ENCODE measurements around the gene ARHGAP8.

ARHGAP8 gene

DNA sequence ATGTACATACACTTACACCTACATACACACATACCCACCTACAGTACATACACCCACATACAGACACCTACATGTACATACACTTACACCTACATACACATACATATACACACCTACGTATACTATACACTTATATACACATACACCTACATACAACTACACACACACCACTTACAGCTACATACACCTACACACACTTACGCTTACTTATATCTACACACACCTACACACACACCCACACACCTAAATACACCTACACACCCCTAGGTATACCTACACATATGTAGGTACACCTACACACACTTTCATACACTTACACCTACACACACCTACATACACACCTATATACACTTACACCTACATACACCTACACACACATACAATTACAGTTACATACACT lies 61.0 kb downstream of the ARHGAP8 start:
- DNase-seq (ENCODE audit: low spot score), result no peak
- in situ Hi-C loops (cut with MboI; ENCODE audit: low sequenced_read_pairs, unreplicated experiment), result no loop called here

DNA sequence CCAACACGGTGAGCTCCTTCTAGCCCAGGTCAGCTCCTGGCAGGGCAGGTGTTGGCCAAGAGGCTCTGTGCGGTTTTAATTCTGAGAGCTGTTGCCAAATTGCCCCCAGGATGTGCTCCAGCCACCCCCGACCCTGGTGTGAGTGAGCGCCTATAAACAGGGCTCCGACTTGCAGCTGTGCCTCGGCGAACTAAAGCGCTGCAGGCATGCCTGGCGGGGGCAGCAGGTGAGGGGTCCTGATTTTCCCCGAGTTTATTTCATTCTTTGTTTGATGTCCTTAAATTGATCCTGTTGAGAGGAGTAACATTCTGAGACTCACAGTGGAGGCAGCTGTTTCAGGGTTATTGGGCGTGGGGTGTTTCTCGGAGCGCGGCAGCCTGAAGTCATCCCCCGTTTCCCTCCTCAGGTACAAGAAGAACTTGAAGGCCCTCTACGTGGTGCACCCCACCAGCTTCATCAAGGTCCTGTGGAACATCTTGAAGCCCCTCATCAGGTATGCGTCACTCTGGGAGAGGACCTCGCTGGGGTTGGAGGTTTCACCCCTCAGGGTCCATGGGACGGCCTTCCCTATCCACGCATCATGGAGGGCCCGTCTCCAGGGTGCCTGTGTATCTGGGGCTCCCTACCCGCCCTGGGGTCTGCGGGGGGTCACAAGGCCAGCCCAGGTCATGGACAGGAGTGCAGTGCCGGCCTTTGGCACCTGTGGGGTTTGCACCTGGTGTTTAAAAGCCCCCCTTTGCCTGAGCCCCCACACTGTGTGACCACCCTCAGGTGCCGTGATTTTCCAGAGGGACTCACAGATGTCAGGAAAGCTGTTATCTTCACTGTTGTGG lies 62.1 kb downstream of the ARHGAP8 start:
- TF ChIP-seq, protein P1, sequence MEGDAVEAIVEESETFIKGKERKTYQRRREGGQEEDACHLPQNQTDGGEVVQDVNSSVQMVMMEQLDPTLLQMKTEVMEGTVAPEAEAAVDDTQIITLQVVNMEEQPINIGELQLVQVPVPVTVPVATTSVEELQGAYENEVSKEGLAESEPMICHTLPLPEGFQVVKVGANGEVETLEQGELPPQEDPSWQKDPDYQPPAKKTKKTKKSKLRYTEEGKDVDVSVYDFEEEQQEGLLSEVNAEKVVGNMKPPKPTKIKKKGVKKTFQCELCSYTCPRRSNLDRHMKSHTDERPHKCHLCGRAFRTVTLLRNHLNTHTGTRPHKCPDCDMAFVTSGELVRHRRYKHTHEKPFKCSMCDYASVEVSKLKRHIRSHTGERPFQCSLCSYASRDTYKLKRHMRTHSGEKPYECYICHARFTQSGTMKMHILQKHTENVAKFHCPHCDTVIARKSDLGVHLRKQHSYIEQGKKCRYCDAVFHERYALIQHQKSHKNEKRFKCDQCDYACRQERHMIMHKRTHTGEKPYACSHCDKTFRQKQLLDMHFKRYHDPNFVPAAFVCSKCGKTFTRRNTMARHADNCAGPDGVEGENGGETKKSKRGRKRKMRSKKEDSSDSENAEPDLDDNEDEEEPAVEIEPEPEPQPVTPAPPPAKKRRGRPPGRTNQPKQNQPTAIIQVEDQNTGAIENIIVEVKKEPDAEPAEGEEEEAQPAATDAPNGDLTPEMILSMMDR (IDR thresholded peaks at IDR 0.05; ENCODE audit: borderline replicate concordance, control extremely low read depth, extremely low read depth, insufficient read depth, missing control alignments), result no peak
- no peak for DNase-seq (ENCODE audit: low spot score)
- in situ Hi-C loops (cut with MboI; ENCODE audit: low sequenced_read_pairs, unreplicated experiment), result no loop called here

More for the DNA sequence above, 61.0 kb downstream of the ARHGAP8 start:
- TF ChIP-seq, protein P1 (IDR thresholded peaks at IDR 0.05; ENCODE audit: borderline replicate concordance, control extremely low read depth, extremely low read depth, insufficient read depth, missing control alignments), result no peak

DNA sequence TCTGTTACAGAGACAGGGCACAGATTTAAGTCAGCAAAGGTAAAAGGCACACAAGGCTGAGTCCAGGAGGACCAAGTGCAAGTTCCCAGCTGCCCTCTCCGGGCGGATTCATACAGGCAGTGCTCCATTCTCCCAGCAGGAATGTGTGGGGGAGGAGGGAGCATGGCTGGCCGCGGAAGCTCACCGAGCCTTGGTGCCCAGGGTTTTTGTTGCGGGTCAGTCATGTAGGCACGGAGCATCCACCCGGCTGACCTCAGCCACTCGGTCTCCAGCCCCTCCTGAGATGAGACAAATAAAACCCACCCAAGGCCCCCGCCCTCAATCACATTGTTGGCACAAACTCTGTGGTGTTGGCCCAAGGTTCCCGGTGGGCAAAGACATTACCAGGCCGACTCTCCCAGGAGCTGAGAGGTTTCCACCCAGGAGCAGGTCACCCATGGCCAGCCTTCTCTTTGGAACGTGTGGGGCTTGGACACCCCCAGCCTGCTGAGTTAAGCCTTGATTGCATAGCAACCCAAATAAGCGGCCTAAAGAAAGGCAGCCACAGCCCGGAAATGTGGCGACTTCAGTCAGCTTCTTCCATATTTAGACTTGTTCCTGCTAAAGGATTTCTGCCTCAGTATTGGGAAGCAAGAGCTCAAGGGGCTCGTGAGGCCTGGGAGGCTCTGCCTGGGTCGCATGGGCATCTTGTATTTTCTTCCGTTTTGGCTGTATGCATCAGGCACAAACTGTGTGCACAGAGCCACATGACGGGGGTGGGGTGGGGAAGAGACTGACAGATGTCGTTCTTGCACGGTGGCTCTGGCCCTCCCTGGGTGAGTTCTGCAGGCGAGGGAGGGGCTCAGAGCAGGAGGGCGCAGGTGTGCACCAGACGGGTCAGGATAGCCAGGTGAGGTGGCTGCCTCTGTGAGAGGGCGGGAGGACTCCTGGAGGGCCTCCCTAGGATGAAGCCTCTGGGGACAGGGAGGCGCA lies 63.0 kb downstream of the ARHGAP8 start:
- TF ChIP-seq, protein P1 (IDR thresholded peaks at IDR 0.05; ENCODE audit: borderline replicate concordance, control extremely low read depth, extremely low read depth, insufficient read depth, missing control alignments), result no peak
- DNase-seq (ENCODE audit: low spot score), result no peak
- in situ Hi-C loops (cut with MboI; ENCODE audit: low sequenced_read_pairs, unreplicated experiment), result no loop called here

DNA sequence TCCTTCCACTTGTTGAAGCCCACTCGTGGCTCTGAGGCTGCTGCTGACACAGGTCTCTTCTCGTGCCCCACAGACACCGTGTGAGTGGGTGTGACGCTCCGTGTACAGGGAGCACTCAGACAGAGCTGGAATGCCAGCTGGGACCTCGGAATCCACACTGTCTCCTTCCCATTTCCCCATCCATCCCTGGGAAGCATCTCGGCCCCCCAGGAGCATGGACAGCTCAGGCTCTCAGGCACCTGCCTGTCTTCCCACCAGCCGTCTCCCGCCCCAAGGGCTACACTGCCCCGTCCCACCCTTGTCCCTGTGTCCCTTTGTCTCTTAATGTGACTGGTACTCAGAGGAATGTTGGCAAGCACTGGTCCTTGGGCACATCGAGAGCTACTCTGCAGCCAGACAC lies 63.8 kb downstream of the ARHGAP8 start:
- DNase-seq (ENCODE audit: low spot score), result no peak
- in situ Hi-C loops (cut with MboI; ENCODE audit: low sequenced_read_pairs, unreplicated experiment), result no loop called here
- TF ChIP-seq, protein P1 (IDR thresholded peaks at IDR 0.05; ENCODE audit: borderline replicate concordance, control extremely low read depth, extremely low read depth, insufficient read depth, missing control alignments), result no peak

DNA sequence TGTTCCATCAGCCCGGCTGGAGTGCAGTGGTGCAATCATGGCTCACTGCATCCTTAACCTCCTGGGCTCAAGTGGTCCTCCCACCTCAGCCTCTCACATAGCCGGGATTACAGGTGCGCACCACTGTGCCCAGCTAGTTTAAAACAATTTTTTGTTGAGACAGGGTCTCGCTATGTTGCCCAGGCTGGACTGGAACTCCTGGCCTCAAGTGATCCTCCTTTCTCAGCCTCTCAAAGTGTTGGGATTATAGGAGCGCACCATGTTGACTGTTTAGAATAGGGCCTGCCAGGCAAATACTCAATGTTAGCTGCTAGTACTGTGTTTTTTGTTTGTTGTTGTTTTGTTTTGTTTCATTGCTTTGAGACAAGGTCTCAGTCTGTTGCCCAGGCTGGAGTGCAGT lies 66.4 kb downstream of the ARHGAP8 start:
- in situ Hi-C loops (cut with MboI; ENCODE audit: low sequenced_read_pairs, unreplicated experiment), result no loop called here
- DNase-seq (ENCODE audit: low spot score), result no peak
- TF ChIP-seq, protein P1 (IDR thresholded peaks at IDR 0.05; ENCODE audit: borderline replicate concordance, control extremely low read depth, extremely low read depth, insufficient read depth, missing control alignments), result no peak

DNA sequence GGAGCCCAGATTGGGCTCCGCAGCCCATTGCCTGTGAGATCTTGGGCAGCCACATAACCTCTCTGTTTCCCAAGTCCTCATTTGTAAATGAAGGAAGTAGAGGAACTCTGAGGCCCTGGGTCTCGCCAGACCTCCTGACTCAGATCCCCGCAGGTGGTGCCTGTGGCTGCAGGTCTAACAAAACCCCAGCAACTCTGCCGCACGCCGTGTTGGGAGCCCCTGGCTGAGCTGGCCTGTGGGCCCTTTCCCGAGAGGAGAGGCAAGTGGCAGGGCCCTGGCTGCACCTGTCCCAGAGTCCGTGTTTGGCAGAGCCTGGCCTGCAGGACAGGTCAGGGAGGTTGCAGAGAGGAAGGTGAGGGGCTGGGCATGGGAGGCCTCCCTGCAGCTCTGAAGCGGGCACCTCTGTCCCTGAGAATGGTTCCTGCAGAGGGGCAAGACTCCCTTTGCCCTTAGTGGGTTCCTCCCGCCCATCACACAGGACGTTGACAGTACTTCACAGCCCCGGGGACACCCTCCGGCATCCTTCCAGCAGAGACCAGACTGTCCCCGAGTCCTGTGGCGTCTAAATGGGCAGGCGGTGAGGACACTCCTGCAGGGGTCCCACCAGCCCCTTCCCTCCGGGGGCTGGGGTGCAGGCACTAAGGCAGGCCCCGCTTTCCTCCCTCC lies 67.7 kb downstream of the ARHGAP8 start:
- DNase-seq (ENCODE audit: low spot score), result no peak

More for the DNA sequence above, 67.7 kb downstream of the ARHGAP8 start:
- in situ Hi-C loops (cut with MboI; ENCODE audit: low sequenced_read_pairs, unreplicated experiment), result loop anchor here (10.0 kb wide), 1 partner anchor 275 kb away; no protein-coding TSS in a partner anchor
- TF ChIP-seq, protein P1 (IDR thresholded peaks at IDR 0.05; ENCODE audit: borderline replicate concordance, control extremely low read depth, extremely low read depth, insufficient read depth, missing control alignments), result no peak
